GM12891 (cell line): ENCODE results near the gene IL25.

Experiments used
- POLR2A ChIP-seq: IDR thresholded peaks from 2 replicates; pipeline ENCODE4 v1.6.1; 2011; ENCODE audit warnings: low read depth, low read length, control low read depth
- POLR2AphosphoS5 ChIP-seq: IDR thresholded peaks from 2 replicates; pipeline ENCODE4 v1.6.1; 2011; ENCODE audit warnings: low read depth, low read length, control low read depth

DNA sequence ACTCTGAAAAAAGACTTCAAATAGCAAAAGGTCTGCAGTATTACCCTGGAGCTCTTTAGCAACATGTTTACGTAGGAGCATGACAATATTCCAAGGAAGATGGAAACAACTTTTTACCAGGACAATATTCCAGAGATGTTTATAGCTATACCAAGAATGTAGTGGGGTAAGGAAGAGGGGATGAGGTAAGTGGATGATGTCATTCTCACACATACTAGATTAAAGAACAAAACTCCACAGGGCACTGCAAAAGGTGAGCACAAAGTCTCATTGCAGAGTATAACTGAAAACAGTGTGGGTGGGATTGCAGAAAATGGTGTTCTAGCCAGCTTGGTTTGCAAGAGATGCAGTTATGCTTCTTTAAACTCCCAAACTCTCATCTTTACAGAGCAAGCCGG is 12.6 kb downstream of the IL25 start:
- TF ChIP-seq POLR2AphosphoS5, result no peak
- no peak for TF ChIP-seq POLR2A
